Psoas muscle (tissue), 8 donors: ENCODE measurements around the gene TMED9. TPM values are rescaled to one million over a fixed set of nuclear protein-coding genes. Genes with fewer than 3 reads are reported as not detected.
A peak's percentile ranks its signal among the peaks of the same experiment; 100 is the strongest.

Experiments used
- ATAC-seq, 4 donors: fragments of 200-7000 bp; cut with Tn5 transposase; one replicate each; pipeline ENCODE4 v1.9.1; 2020; ENCODE audit warnings: moderate library complexity in 3 of 4, mild to moderate bottlenecking in 2 of 4
- DNase-seq, 2 donors: peaks; one replicate each; pipeline ENCODE4 v3.0.0-alpha.2; 2020
- H3K27ac ChIP-seq: fragments of 200-600 bp; one replicate; pipeline ENCODE4 v1.8.0; 2022
- H3K27me3 ChIP-seq, 3 donors: fragments of 200-600 bp in 1 of 3; one replicate each; pipeline versions ENCODE4 v1.6.1 to v1.8.0; 2013 to 2022; ENCODE audit warnings: low read length in 2 of 3, mild to moderate bottlenecking in 2 of 3, moderate library complexity in 1 of 3; ENCODE audit not compliant: insufficient read depth in 3 of 3
- H3K36me3 ChIP-seq, 2 donors: fragments of 200-600 bp in 1 of 2; one replicate each; pipeline versions ENCODE4 v1.6.1 to v1.8.0; 2013 to 2022; ENCODE audit warnings: low read depth in 1 of 2, mild to moderate bottlenecking in 1 of 2, moderate library complexity in 1 of 2; ENCODE audit not compliant: insufficient read depth in 1 of 2
- H3K4me1 ChIP-seq: fragments of 200-600 bp; one replicate; pipeline ENCODE4 v1.8.0; 2022
- H3K4me3 ChIP-seq: fragments of 200-600 bp; one replicate; pipeline ENCODE4 v1.8.0; 2022; ENCODE audit warnings: mild to moderate bottlenecking
- H3K9me3 ChIP-seq: fragments of 200-600 bp; one replicate; pipeline ENCODE4 v1.8.0; 2022
- CTCF ChIP-seq: fragments of 200-600 bp; IDR thresholded peaks from one replicate; pipeline ENCODE4 v1.8.0; 2022; ENCODE audit warnings: antibody characterized with exemption
- WGBS, 3 donors: extraction: QIAGEN DNeasy Blood & Tissue Kit; methylation state at CpG; one replicate each; pipeline versions ENCODE4 v1.1.6 to v1.1.7; 2013; 5-methylcytosine and 5-hydroxymethylcytosine counted together
- intact Hi-C, 2 donors: fragments of 100-400 bp; cut with DNase I; formaldehyde crosslinking; loops; one replicate each; pipeline versions ENCODE4 v1.11.0 to v1.14.2; 2022
- polyA plus RNA-seq, 3 donors: library from polyadenylated mRNA; stranded (reverse); fragments of 200-250 nt; gene quantifications; one replicate each; pipeline ENCODE4 v1.2.3, GENCODE V29; 2013
- total RNA-seq, 4 donors: library from RNA; stranded (reverse); fragmentation: NEBNext Ultra II Directional in 2 of 4; extraction: Animal tissue kit (Norgen Biotek cat#: 25700) in 2 of 4; gene quantifications; one replicate each; pipeline versions ENCODE4 v1.2.1 to v1.2.4, GENCODE V29; 2021 to 2023
- donor health status: healthy with polysubstance abuse.
- donor health status: DM: no; HTN: no; CAD: no; lungs with moderate emphysema.
- donor health status: Bipolar disorder and iron deficiency.
- donor health status: healthy.
- donor health status: DM: yes; HTN: yes; CAD: no.
- donor health status: DM: no; HTN: no; CAD: no.
- donor health status: DM: no; HTN: no; CAD: no.
- donor health status: DM: yes; HTN: yes; CAD: no.

The TMED9 gene
- total and polyA plus RNA-seq, 7 donors: 47.5 to 185 (median 71.9) TPM

- peaks cover 45% of the 10 kb centered on the region for H3K4me1 ChIP-seq
- TF ChIP-seq CTCF: no peak
- ATAC-seq: peak; percentile 20 to 54 (median 36)
- intact Hi-C loops: loop anchor here in 1 of 2 donors (2.0 kb wide), 1 partner anchor 29 kb away; no protein-coding TSS in a partner anchor
- no peaks in the 10 kb centered on the region for H3K9me3 ChIP-seq
- H3K36me3 ChIP-seq: peaks cover 2 to 30% of the 10 kb centered on the region in 2 donors
- peak overlapping the region; percentile 85 for H3K27ac ChIP-seq
- H3K4me3 ChIP-seq: peak overlapping the region; percentile 83
- no peaks in the 10 kb centered on the region for H3K27me3 ChIP-seq
- peak; percentile 40 to 74 for DNase-seq
- WGBS, 3 donors: 0 to 1% (median 0%) methylated on average over 40 to 72 of the region's 72 CpGs
These were observed 38.2 kb upstream of the TMED9 start for GRCh38 chr5:177553671-177554429.

- Histone ChIP-seq H3K36me3 (peaks cover under 1 to 30% of the 10 kb centered on the region in 2 donors), H3K4me1 (peaks cover 42% of the 10 kb centered on the region), H3K27ac (peak within 1 kb of the TSS; percentile 85), H3K27me3 (no peaks in the 10 kb centered on the region), H3K9me3 (no peaks in the 10 kb centered on the region), H3K4me3 (peak within 1 kb of the TSS; percentile 83)
- peak; percentile 93 to 94 (median 94) for ATAC-seq
- intact Hi-C loops: no loop called here
- peak; percentile 93 to 97 for DNase-seq
- 5 to 9% (median 6%) methylated on average over 32 to 49 of the region's 49 CpGs for WGBS, 3 donors
- peak; percentile 13 for TF ChIP-seq CTCF
These were observed 37.4 kb upstream of the TMED9 start, which contains the start of gene FAM193B for GRCh38 chr5:177554474-177555111. Gene FAM193B (minus strand): TSS chr5:177554563. CDS start chr5:177554458, 105 bp downstream.

GRCh38 chr5:177555228-177555627, 36.8 kb upstream of the TMED9 start:
- Histone ChIP-seq H3K36me3 (peaks cover 0 to 27% of the 10 kb centered on the region in 2 donors), H3K27me3 (no peaks in the 10 kb centered on the region), H3K9me3 (no peaks in the 10 kb centered on the region), H3K4me3 (peak overlapping the region; percentile 83), H3K4me1 (peaks cover 37% of the 10 kb centered on the region), H3K27ac (peak overlapping the region; percentile 85)
- peak in 3 of 4 donors; percentile 36 to 64 (median 60) for ATAC-seq
- intact Hi-C loops: no loop called here
- no peak for DNase-seq
- 34 to 56% (median 37%) methylated on average over 2 of the region's 2 CpGs for WGBS, 3 donors
- TF ChIP-seq CTCF: no peak

GRCh38 chr5:177555665-177556064, 36.3 kb upstream of the TMED9 start:
- no peak for ATAC-seq
- H3K4me1 ChIP-seq: peaks cover 32% of the 10 kb centered on the region
- no peak for DNase-seq
- WGBS, 3 donors: 79 to 92% (median 83%) methylated on average over 5 of the region's 5 CpGs
- peak overlapping the region; percentile 85 for H3K27ac ChIP-seq
- H3K27me3 ChIP-seq: no peaks in the 10 kb centered on the region
- intact Hi-C loops: no loop called here
- H3K9me3 ChIP-seq: no peaks in the 10 kb centered on the region
- no peak overlapping the region for H3K4me3 ChIP-seq
- TF ChIP-seq CTCF: no peak
- peaks cover 0 to 24% of the 10 kb centered on the region in 2 donors for H3K36me3 ChIP-seq
